ENCODE data around the gene UQCR10. TPM values are rescaled to one million over a fixed set of nuclear protein-coding genes. Genes with fewer than 3 reads are reported as not detected.

Gene UQCR10
- total RNA-seq, 1 experiment from 2014 or later = 119 TPM

GRCh38 chr22:29819501-29819900 is 52.3 kb downstream of the UQCR10 start:
- POLR2A ChIA-PET = no interaction called here
- H3K27me3 ChIP-seq (ENCODE audit: insufficient read depth, low read length) = no peaks in the 10 kb centered on the region
- intact Hi-C loops (cut with micrococcal nuclease) = no loop called here

More at GRCh38 chr22:29819501-29819900, 52.3 kb downstream of the UQCR10 start:
- peaks cover 0 to 17% of the 10 kb centered on the region in 2 experiments; a peak in 2 of 4 replicates for H3K4me1 ChIP-seq (ENCODE audit: control insufficient read depth in 1 of 2, insufficient read depth in 2 of 2, low read length in 2 of 2)
- H3K27ac ChIP-seq (ENCODE audit: low read depth, low read length) = no peak overlapping the region
- peaks cover 12 to 27% of the 10 kb centered on the region in 2 experiments; a peak in 3 of 4 replicates for H3K36me3 ChIP-seq (ENCODE audit: control insufficient read depth in 1 of 2, insufficient read depth in 2 of 2, low read length in 2 of 2)
- H3K4me3 ChIP-seq (replicated peaks in 1 of 2; ENCODE audit: low read depth in 1 of 2, low read length in 2 of 2) = no peak overlapping the region
- ATAC-seq (no peak), DNase-seq (ENCODE audit: low read depth, low spot score) (no peak)
- H3K79me2 ChIP-seq (ENCODE audit: insufficient read depth, low read length) = no peaks in the 10 kb centered on the region
- no peak overlapping the region for H2AFZ ChIP-seq (ENCODE audit: low read depth, low read length, poor library complexity, severe bottlenecking)
- no peak for TF ChIP-seq ATF3 (IDR thresholded peaks at IDR 0.05)
- no peak for TF ChIP-seq TCF7L2 (IDR thresholded peaks at IDR 0.05; ENCODE audit: borderline replicate concordance, extremely low read depth, insufficient read depth, insufficient read length)
- no peak for TF ChIP-seq ZBTB33 (IDR thresholded peaks at IDR 0.05; ENCODE audit: extremely low read depth, insufficient replicate concordance, low read length)
- no peak for TF ChIP-seq POLR2A (IDR thresholded peaks at IDR 0.05; ENCODE audit: borderline replicate concordance, extremely low read depth, insufficient read depth, insufficient read length)
- TF ChIP-seq REST (IDR thresholded peaks at IDR 0.05; ENCODE audit: low read depth) = no peak
- no peak for TF ChIP-seq POLR2AphosphoS5 (IDR thresholded peaks at IDR 0.05; ENCODE audit: low read depth, low read length)
- no peak for TF ChIP-seq EGR1 (IDR thresholded peaks at IDR 0.05; ENCODE audit: low read depth)
- TF ChIP-seq SIN3A (IDR thresholded peaks at IDR 0.05; ENCODE audit: low read depth) = no peak
- TF ChIP-seq RAD21 (IDR thresholded peaks at IDR 0.05; ENCODE audit: low read depth) = no peak
- TF ChIP-seq MAX (IDR thresholded peaks at IDR 0.05) = no peak
- TF ChIP-seq EZH2phosphoT487 (IDR thresholded peaks at IDR 0.05; ENCODE audit: borderline replicate concordance) = no peak
- ChIA-PET RAD21 (ENCODE audit: low non-redundant PET in 1 of 2, low total read pairs in 2 of 2, uncharacterized antibody in 2 of 2, unreplicated experiment in 2 of 2) (no interaction called here), CTCF (no interaction called here)
- no peaks in the 10 kb centered on the region for H3K9me2 ChIP-seq (ENCODE audit: insufficient read depth)
- peaks cover 3% of the 10 kb centered on the region; the same call in 1 of the 2 replicates for H4K20me1 ChIP-seq (ENCODE audit: insufficient read depth)
- no TSS peak for BruUV-seq (replicated peaks)
- no peak overlapping the region for H3K9ac ChIP-seq (ENCODE audit: low read length)
- H3K9me3 ChIP-seq (ENCODE audit: control insufficient read depth in 1 of 2, insufficient read depth in 1 of 2, low read depth in 1 of 2, low read length in 2 of 2) = no peaks in the 10 kb centered on the region
- no peak overlapping the region for H3K4me2 ChIP-seq (ENCODE audit: low read length)

Other genes starting within 250 kb of the UQCR10 start
- 80.6 TPM for gene THOC5, start 213.6 kb upstream of the UQCR10 start, total RNA-seq (2021; ENCODE audit: unreplicated experiment)
- 101 TPM for gene NIPSNAP1, start 186.3 kb upstream of the UQCR10 start, total RNA-seq (2021; ENCODE audit: unreplicated experiment)
- gene NF2, start 163.7 kb upstream of the UQCR10 start, total RNA-seq (2021; ENCODE audit: unreplicated experiment) = 70.2 TPM
- gene CABP7, start 47.4 kb upstream of the UQCR10 start, total RNA-seq (2021; ENCODE audit: unreplicated experiment) = not detected
- 16.0 TPM for gene ZMAT5, start 362 bp upstream of the UQCR10 start, total RNA-seq (2021; ENCODE audit: unreplicated experiment)
- gene ASCC2, start 70.9 kb downstream of the UQCR10 start, total RNA-seq (2021; ENCODE audit: unreplicated experiment) = 68.6 TPM
- gene MTMR3, start 115.8 kb downstream of the UQCR10 start, total RNA-seq (2021; ENCODE audit: unreplicated experiment) = 27.0 TPM

Measured in HCT116 (cell line).